Measurements from ENCODE around the gene RAP1GAP2.

DNA sequence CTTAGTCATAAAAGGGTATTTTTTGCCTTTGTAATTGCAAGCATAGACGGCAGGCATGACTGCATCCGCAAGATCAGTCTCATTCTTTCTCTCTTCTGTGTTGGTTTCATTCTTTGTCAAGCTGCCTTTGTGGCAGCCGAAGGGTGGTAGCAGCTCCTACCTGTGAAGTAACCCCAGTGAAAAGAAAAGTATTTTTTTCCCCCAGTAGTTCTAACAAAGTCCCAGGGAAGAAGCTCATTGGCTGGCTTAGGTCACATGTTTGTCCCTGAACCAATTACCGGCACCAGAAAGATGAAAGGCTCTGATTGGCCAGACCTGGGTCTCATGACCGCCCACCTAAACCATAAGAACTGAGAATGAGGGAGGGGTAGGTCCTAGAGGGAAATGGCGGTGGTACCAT, 110.7 kb downstream of the RAP1GAP2 start:
- TF ChIP-seq, protein P1, sequence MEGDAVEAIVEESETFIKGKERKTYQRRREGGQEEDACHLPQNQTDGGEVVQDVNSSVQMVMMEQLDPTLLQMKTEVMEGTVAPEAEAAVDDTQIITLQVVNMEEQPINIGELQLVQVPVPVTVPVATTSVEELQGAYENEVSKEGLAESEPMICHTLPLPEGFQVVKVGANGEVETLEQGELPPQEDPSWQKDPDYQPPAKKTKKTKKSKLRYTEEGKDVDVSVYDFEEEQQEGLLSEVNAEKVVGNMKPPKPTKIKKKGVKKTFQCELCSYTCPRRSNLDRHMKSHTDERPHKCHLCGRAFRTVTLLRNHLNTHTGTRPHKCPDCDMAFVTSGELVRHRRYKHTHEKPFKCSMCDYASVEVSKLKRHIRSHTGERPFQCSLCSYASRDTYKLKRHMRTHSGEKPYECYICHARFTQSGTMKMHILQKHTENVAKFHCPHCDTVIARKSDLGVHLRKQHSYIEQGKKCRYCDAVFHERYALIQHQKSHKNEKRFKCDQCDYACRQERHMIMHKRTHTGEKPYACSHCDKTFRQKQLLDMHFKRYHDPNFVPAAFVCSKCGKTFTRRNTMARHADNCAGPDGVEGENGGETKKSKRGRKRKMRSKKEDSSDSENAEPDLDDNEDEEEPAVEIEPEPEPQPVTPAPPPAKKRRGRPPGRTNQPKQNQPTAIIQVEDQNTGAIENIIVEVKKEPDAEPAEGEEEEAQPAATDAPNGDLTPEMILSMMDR (IDR thresholded peaks at IDR 0.05 in 8 of 11, conservative IDR thresholded peaks at IDR 0.05 in 3 of 11) = no peak
- TF ChIP-seq POLR2A (IDR thresholded peaks at IDR 0.05) (no peak), POLR2AphosphoS5 (IDR thresholded peaks at IDR 0.05) (no peak)

Measured in spleen (tissue), 7 donors.